ENCODE data around the gene GPC3.
"Not testable (repeated sequence)": the region's sequence is repeated elsewhere in the genome, so short reads cannot be mapped to it uniquely, and the experiment has no call there.

- not testable (repeated sequence) for TF ChIP-seq CTCF (IDR thresholded peaks at IDR 0.05); HMGA2 (CRISPR knock-in tag; IDR thresholded peaks at IDR 0.05); SP1 (CRISPR knock-in tag; conservative IDR thresholded peaks at IDR 0.05); FOXP1 (CRISPR knock-in tag; IDR thresholded peaks at IDR 0.05; ENCODE audit: borderline replicate concordance); ZBTB21 (CRISPR knock-in tag; IDR thresholded peaks at IDR 0.05; ENCODE audit: borderline replicate concordance); ZNF121 (CRISPR knock-in tag; IDR thresholded peaks at IDR 0.05); MAX (CRISPR knock-in tag; IDR thresholded peaks at IDR 0.05); CREM (CRISPR knock-in tag; IDR thresholded peaks at IDR 0.05)
Observed at GRCh38 chrX:133991057-133991456, 5.7 kb upstream of the GPC3 start.
